Placental epithelial cell (primary cell): ENCODE data around the gene PRR4. TPM values are rescaled to one million over a fixed set of nuclear protein-coding genes. Genes with fewer than 3 reads are reported as not detected.

Experiments
- small RNA-seq: library from RNA; depleted of rRNA; stranded (forward); fragments of <200 nt; gene quantifications from one replicate; pipeline ENCODE3, GENCODE V24; 2012
- total RNA-seq: library from RNA; depleted of rRNA; stranded (reverse); fragments of >200 nt; gene quantifications from 2 replicates; pipeline ENCODE4 v1.2.3, GENCODE V29; 2012

The PRR4 gene
- 0.98 and 3.5 TPM in 2 replicates for total RNA-seq

GRCh38 chr12:10849425-10849878, at the start of gene PRR4:
PRR4 (minus strand) TSS chr12:10849475; CDS start chr12:10849437, 38 bp downstream.

GRCh38 chr12:10884086-10884725, 34.9 kb upstream of the PRR4 start, which contains the start of gene PRH1:
PRH1 (minus strand) TSS chr12:10884255; CDS start chr12:10884217, 38 bp downstream.

GRCh38 chr12:10826258-10826657, 23.0 kb downstream of the PRR4 start, which contains the start of gene TAS2R10:
TAS2R10 (minus strand) TSS chr12:10826358; CDS start chr12:10826269, 89 bp downstream.

GRCh38 chr12:10810068-10810467, 39.2 kb downstream of the PRR4 start, which contains the start of gene TAS2R9:
TAS2R9 (minus strand) TSS chr12:10810168; CDS start chr12:10810075, 93 bp downstream.

GRCh38 chr12:10807186-10807585, 42.1 kb downstream of the PRR4 start, which contains the start of gene TAS2R8:
TAS2R8 (minus strand) TSS chr12:10807286; CDS start chr12:10806980, 306 bp downstream.

GRCh38 chr12:10802587-10802986, 46.7 kb downstream of the PRR4 start, which contains the start of gene TAS2R7:
TAS2R7 (minus strand) TSS chr12:10802627; CDS start chr12:10802570, 57 bp downstream.

Small RNA genes within 50 kb of the gene (small RNA-seq; reads per million reads assigned to genes)
- not detected for gene PRR4

Other genes starting within 250 kb of the PRR4 start
- gene MAGOHB, start 235.9 kb downstream of the PRR4 start, total RNA-seq = 12.5 and 20.0 TPM in 2 replicates
- gene STYK1, start 175.4 kb downstream of the PRR4 start, total RNA-seq = 22.0 and 31.2 TPM in 2 replicates
- gene YBX3, start 126.2 kb downstream of the PRR4 start, total RNA-seq = 177 and 242 TPM in 2 replicates
- gene TAS2R7, start 46.8 kb downstream of the PRR4 start, total RNA-seq = 0.39 TPM in 1 of 2 replicates, not detected in the other
- not detected in 2 replicates for gene TAS2R8, start 42.2 kb downstream of the PRR4 start, total RNA-seq
- gene TAS2R9, start 39.3 kb downstream of the PRR4 start, total RNA-seq = not detected in 2 replicates
- 0.33 and 1.6 TPM in 2 replicates for gene TAS2R10, start 23.1 kb downstream of the PRR4 start, total RNA-seq
- 21.8 and 24.3 TPM in 2 replicates for gene PRH1, start 34.8 kb upstream of the PRR4 start, total RNA-seq
- 1.5 and 2.0 TPM in 2 replicates for gene TAS2R13, start 60.1 kb upstream of the PRR4 start, total RNA-seq
- gene PRH2, start 79.8 kb upstream of the PRR4 start, total RNA-seq = 1.1 and 1.2 TPM in 2 replicates
- 2.5 and 2.7 TPM in 2 replicates for gene TAS2R14, start 89.8 kb upstream of the PRR4 start, total RNA-seq
- 3.1 and 4.1 TPM in 2 replicates for gene TAS2R50, start 137.4 kb upstream of the PRR4 start, total RNA-seq
- gene TAS2R20, start 148.8 kb upstream of the PRR4 start, total RNA-seq = 2.7 and 4.1 TPM in 2 replicates
- 4.7 and 6.2 TPM in 2 replicates for gene TAS2R19, start 173.1 kb upstream of the PRR4 start, total RNA-seq
- gene TAS2R31, start 181.9 kb upstream of the PRR4 start, total RNA-seq = 3.1 and 7.1 TPM in 2 replicates
- 2.5 and 2.7 TPM in 2 replicates for gene TAS2R46, start 212.8 kb upstream of the PRR4 start, total RNA-seq
- 2.0 and 2.4 TPM in 2 replicates for gene TAS2R43, start 242.8 kb upstream of the PRR4 start, total RNA-seq